ENCODE results near the gene MUC5B.

DNA sequence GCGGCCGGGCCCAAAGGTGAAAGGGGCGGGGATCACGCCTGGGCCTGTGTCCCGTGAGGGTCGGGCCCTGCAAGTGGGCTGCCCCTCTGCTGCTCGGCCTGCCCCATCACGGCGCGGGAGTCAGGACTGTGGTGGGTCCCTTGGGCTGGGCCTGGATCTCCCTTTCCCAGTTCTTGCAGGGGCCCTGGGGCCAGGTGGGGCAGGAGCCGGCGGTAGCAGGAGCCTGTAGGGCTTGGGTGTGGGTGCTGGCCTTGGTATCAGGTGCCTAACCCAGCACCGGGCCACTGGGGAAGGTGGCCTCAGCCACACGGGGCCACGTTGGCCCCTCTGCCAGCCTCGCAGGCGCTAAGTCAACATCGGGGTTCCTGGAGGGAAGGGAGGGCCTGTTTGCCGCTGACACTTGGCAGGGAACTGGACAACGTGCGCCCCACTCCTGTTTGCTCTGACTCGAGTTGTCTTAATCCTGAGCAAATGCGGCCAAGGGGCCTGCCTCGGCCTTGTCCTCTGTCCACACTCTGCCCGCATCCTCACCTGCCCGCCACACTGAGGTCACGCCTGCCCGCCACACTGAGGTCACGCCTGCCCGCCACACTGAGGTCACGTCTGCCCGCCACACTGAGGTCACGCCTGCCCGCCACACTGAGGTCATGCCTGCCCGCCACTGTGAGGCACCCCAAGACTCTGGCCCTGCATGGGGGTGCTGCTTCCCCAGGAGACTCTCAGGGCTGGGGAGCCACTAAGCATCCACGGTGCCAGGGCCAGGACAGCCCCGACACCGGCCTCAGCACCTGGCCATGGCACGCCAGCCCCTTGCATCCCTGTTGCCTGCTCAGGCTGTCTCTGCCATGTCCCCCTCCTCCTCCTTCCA, 14.2 kb upstream of the MUC5B start:
- TF ChIP-seq, protein P1, sequence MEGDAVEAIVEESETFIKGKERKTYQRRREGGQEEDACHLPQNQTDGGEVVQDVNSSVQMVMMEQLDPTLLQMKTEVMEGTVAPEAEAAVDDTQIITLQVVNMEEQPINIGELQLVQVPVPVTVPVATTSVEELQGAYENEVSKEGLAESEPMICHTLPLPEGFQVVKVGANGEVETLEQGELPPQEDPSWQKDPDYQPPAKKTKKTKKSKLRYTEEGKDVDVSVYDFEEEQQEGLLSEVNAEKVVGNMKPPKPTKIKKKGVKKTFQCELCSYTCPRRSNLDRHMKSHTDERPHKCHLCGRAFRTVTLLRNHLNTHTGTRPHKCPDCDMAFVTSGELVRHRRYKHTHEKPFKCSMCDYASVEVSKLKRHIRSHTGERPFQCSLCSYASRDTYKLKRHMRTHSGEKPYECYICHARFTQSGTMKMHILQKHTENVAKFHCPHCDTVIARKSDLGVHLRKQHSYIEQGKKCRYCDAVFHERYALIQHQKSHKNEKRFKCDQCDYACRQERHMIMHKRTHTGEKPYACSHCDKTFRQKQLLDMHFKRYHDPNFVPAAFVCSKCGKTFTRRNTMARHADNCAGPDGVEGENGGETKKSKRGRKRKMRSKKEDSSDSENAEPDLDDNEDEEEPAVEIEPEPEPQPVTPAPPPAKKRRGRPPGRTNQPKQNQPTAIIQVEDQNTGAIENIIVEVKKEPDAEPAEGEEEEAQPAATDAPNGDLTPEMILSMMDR (conservative IDR thresholded peaks at IDR 0.05 in 1 of 2, IDR thresholded peaks at IDR 0.05 in 1 of 2; ENCODE audit: low read depth in 1 of 2, low read length in 2 of 2) = no peak
- TF ChIP-seq EZH2 (IDR thresholded peaks at IDR 0.05; ENCODE audit: low read length, missing control alignments) = no peak
